ENCODE data around the gene TWSG1.

Gene TWSG1

DNA sequence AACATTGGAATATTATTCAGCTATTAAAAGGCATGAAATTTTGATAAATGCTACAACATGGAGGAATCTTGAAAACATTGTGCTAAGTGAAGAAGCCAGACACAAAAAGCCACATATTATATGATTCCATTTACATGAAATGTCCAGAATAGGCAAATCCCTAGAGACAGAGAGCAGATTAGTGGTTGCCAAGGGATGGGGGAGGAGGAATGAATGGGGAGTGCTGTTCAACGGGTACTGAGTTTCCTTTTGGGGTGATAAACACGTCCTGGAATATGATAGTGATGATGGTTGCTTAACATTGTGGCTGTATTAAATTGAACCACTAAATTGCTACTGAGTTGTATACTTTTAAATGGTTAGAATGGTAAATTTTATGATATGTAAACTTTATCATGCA lies 8.9 kb upstream of the TWSG1 start:
- no peaks in the 10 kb centered on the region for H3K36me3 Mint-ChIP-seq
- ATAC-seq = no peak
- no peak overlapping the region for H3K27ac Mint-ChIP-seq
- no peaks in the 10 kb centered on the region for H3K4me1 Mint-ChIP-seq
- no peak overlapping the region for H3K4me3 Mint-ChIP-seq
- H3K9me3 Mint-ChIP-seq = peaks cover 3% of the 10 kb centered on the region
- peaks cover 26% of the 10 kb centered on the region for H3K27me3 Mint-ChIP-seq

DNA sequence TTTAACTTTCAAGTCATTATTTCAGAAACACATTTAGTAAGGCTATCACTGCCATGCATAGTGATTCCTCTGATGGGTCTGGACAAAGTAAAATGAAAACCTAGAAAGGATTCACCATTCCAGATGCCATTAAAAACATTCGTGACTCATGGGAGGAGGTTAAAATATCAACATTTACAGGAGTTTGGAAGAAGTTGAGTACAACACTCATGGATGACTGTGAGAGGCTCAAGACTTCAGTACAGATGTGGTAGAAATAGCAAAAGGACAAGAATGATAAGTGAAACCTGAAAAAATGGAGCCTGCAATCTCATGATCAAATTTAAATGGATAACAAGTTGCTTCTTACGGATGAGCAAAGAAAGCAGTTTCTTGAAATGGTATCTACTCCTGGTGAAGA lies 5.8 kb upstream of the TWSG1 start:
- H3K27me3 Mint-ChIP-seq = no peaks in the 10 kb centered on the region
- no peak for ATAC-seq
- H3K4me1 Mint-ChIP-seq = peaks cover 3% of the 10 kb centered on the region
- H3K9me3 Mint-ChIP-seq = peaks cover 3% of the 10 kb centered on the region
- no peak overlapping the region for H3K27ac Mint-ChIP-seq
- H3K36me3 Mint-ChIP-seq = no peaks in the 10 kb centered on the region
- H3K4me3 Mint-ChIP-seq = no peak overlapping the region

GRCh38 chr18:9329471-9329870 lies 5.1 kb upstream of the TWSG1 start:
- H3K9me3 Mint-ChIP-seq = peaks cover 3% of the 10 kb centered on the region
- no peak overlapping the region for H3K27ac Mint-ChIP-seq
- no peak for ATAC-seq
- no peak overlapping the region for H3K4me3 Mint-ChIP-seq
- no peaks in the 10 kb centered on the region for H3K36me3 Mint-ChIP-seq
- no peaks in the 10 kb centered on the region for H3K27me3 Mint-ChIP-seq
- peaks cover 8% of the 10 kb centered on the region for H3K4me1 Mint-ChIP-seq

- no peaks in the 10 kb centered on the region for H3K36me3 Mint-ChIP-seq
- H3K27ac Mint-ChIP-seq = no peak overlapping the region
- H3K27me3 Mint-ChIP-seq = no peaks in the 10 kb centered on the region
- peaks cover 13% of the 10 kb centered on the region for H3K4me1 Mint-ChIP-seq
- H3K9me3 Mint-ChIP-seq = peaks cover 3% of the 10 kb centered on the region
- no peak overlapping the region for H3K4me3 Mint-ChIP-seq
- no peak for ATAC-seq
Measured at GRCh38 chr18:9330419-9330818, 4.2 kb upstream of the TWSG1 start.

- Mint-ChIP-seq H3K4me3 (peak overlapping the region; percentile 92), H3K27me3 (no peaks in the 10 kb centered on the region), H3K4me1 (peaks cover 22% of the 10 kb centered on the region), H3K27ac (peak overlapping the region; percentile 56), H3K36me3 (peaks cover 5% of the 10 kb centered on the region), H3K9me3 (peaks cover 2% of the 10 kb centered on the region)
- ATAC-seq = peak; percentile 49
Measured at GRCh38 chr18:9333441-9334328, 888 bp upstream of the TWSG1 start.

GRCh38 chr18:9334973-9335696 lies 562 bp downstream of the TWSG1 start:
- peak overlapping the region; percentile 92 for H3K4me3 Mint-ChIP-seq
- no peak overlapping the region for H3K27ac Mint-ChIP-seq
- peaks cover 22% of the 10 kb centered on the region for H3K4me1 Mint-ChIP-seq
- H3K36me3 Mint-ChIP-seq = peaks cover 5% of the 10 kb centered on the region
- ATAC-seq = peak; percentile 76
- H3K27me3 Mint-ChIP-seq = no peaks in the 10 kb centered on the region
- no peaks in the 10 kb centered on the region for H3K9me3 Mint-ChIP-seq

DNA sequence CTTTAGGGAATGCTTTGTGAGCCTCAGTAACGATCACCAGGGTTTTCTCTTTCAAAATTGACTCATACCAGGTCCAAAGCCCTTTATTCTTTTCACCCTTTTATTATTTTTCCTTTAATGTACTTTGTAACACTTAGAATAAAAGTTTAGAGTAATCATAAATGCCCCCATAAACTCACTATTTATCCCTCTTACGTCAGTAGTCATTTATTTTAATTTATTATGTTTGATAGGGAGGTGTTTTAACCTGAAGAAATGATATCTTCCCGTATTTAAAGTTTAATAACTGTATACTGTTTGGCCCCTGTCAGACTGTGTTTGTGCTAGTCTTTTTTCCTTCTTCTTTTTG lies 1.1 kb downstream of the TWSG1 start:
- Mint-ChIP-seq H3K27ac (no peak overlapping the region), H3K4me3 (peak overlapping the region; percentile 92), H3K36me3 (peaks cover 9% of the 10 kb centered on the region)

DNA sequence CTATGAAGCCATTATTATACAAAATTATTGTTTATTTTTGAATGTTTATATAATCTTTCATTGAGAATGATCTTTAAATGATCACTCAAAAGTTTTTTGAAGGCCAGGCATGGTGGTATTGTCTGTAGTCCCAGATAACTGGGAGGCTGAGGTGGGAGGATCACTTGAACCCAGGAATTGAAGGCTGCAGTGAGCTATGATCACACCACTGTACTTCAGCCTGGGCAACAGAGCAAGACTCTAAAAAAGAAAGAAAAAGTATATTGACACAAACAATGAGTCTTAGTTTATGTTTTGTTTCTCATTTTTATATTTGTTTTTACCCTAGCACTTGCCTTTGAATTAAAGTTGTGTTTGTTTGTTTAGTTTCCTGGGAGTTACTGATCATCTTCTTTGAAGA lies 2.3 kb downstream of the TWSG1 start:
- no peaks in the 10 kb centered on the region for H3K9me3 Mint-ChIP-seq

More for the DNA sequence above, 1.1 kb downstream of the TWSG1 start:
- Mint-ChIP-seq H3K4me1 (peaks cover 27% of the 10 kb centered on the region), H3K27me3 (no peaks in the 10 kb centered on the region), H3K9me3 (no peaks in the 10 kb centered on the region)
- no peak for ATAC-seq

DNA sequence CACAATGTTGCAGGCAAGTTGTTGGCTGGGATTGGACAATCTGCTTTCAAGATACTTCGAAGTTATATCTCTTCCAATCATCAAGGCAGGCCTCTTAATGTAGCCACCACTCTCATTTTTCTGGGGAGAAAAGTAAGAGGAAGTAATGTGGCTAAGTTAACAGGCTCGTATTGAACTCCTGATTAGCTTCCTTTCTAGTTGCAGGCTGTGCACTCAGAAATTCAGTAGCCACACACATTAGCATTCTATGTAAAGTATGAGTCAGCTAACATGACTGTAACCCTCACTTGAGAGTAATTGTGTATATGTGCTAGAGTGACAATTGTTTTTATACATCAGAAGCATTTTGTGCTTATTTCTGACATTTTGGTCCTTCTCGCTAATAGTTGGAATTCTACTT lies 3.3 kb downstream of the TWSG1 start:
- Mint-ChIP-seq H3K4me1 (peaks cover 33% of the 10 kb centered on the region), H3K4me3 (no peak overlapping the region), H3K27ac (no peak overlapping the region), H3K9me3 (no peaks in the 10 kb centered on the region), H3K36me3 (peaks cover 14% of the 10 kb centered on the region), H3K27me3 (no peaks in the 10 kb centered on the region)
- no peak for ATAC-seq

More for the DNA sequence above, 2.3 kb downstream of the TWSG1 start:
- no peak for ATAC-seq
- Mint-ChIP-seq H3K36me3 (peaks cover 14% of the 10 kb centered on the region), H3K27ac (no peak overlapping the region), H3K27me3 (no peaks in the 10 kb centered on the region), H3K4me1 (peaks cover 33% of the 10 kb centered on the region), H3K4me3 (no peak overlapping the region)

DNA sequence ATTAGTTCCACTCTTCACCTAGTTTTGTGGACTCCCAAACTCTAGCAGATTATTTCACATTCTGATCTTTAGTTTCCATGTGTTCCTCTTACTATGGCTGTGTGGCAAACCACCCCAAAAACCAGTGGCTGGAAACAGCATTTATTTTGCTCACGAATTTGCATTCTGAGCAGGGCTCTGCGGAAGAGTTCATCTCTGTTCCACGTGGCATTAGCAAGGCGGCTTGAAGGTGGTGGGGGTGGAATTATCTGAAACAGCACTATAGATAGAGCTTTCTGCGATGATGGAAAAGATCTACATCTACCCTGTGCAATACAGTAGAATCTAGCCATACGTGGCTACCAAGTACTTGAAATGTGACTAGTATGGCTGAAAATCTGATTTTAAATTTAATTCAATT lies 5.9 kb downstream of the TWSG1 start:
- Mint-ChIP-seq H3K27ac (no peak overlapping the region), H3K9me3 (peaks cover 3% of the 10 kb centered on the region), H3K36me3 (peaks cover 26% of the 10 kb centered on the region), H3K4me3 (no peak overlapping the region), H3K4me1 (peaks cover 20% of the 10 kb centered on the region), H3K27me3 (no peaks in the 10 kb centered on the region)
- ATAC-seq = no peak

DNA sequence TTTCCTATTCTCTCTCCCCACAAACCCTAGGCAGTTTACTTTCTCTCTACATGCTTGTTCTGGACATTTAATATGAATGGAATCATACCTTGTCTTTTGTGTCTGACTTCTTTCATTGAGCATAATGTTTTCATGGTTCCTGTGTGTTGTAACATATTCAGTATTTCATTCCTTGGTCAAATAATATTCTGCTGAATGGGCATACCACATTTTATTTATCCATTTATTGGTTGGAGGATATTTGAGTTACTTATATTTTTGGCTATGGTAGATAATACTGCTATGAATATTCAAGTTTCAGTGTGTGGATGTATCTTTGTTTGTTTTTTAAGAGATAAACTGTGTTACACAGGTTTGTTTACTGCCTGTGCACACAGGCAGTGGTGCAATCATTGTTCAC lies 9.0 kb downstream of the TWSG1 start:
- H3K27ac Mint-ChIP-seq = no peak overlapping the region
- H3K36me3 Mint-ChIP-seq = peaks cover 22% of the 10 kb centered on the region
- no peak for ATAC-seq
- H3K9me3 Mint-ChIP-seq = peaks cover 3% of the 10 kb centered on the region
- peaks cover 20% of the 10 kb centered on the region for H3K4me1 Mint-ChIP-seq
- no peaks in the 10 kb centered on the region for H3K27me3 Mint-ChIP-seq
- no peak overlapping the region for H3K4me3 Mint-ChIP-seq

- Mint-ChIP-seq H3K36me3 (peaks cover 12% of the 10 kb centered on the region), H3K9me3 (peaks cover 3% of the 10 kb centered on the region), H3K27me3 (no peaks in the 10 kb centered on the region), H3K27ac (no peak overlapping the region), H3K4me3 (no peak overlapping the region), H3K4me1 (peaks cover 16% of the 10 kb centered on the region)
- no peak for ATAC-seq
Measured at GRCh38 chr18:9346775-9347174, 12.2 kb downstream of the TWSG1 start.

DNA sequence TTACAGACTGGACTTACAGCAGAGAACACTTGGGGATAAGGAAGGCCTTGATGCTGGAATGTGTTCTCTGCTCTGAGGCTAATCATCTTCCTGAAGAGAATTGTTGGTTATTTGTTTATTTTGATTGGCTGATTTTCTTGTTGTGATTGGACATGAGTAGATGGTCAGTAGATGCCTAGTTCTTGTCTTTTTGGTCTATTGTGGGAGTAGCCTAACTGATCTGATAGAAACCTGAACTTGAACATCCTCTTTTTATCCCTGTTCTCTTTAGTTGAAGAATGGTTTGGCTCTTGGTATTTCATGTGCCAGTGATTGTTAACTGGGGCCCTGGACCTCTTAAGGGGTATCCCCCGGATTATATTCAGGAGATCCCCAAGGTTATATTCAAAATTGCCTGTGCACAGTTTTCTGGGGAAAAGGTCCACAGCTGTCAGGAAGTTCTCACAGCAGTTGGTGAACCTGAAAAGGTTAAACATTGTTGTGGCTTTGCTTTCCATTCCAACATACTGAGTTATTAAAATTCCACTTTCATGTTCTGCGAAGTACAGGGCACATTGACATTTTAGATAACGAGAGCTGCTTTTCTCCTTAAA lies 13.6 kb downstream of the TWSG1 start:
- peak; percentile 56 for ATAC-seq
- Mint-ChIP-seq H3K4me1 (peaks cover 16% of the 10 kb centered on the region), H3K27me3 (no peaks in the 10 kb centered on the region), H3K36me3 (peaks cover 12% of the 10 kb centered on the region), H3K9me3 (peaks cover 3% of the 10 kb centered on the region), H3K4me3 (no peak overlapping the region), H3K27ac (peak overlapping the region; percentile 52)

DNA sequence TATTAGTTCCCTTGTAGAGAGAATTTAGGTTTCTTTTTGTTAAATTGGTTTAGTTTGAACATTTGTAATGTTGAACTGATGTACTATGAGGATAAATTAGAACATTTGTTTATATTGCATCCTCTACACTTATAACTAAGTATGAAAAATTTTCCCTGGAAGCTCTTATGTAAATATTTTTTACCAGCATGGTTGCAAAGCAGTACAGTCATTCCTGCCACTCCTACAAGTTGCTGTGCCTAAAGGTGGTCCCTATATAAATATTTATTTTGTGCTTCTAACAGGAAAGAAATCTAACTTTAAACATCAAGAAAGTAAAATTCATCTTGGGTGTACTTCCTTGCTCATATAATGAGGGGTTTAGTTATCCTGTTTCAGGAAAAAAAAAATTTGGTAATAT lies 14.2 kb downstream of the TWSG1 start:
- H3K4me1 Mint-ChIP-seq = peaks cover 18% of the 10 kb centered on the region
- H3K27me3 Mint-ChIP-seq = no peaks in the 10 kb centered on the region
- no peak overlapping the region for H3K4me3 Mint-ChIP-seq
- peaks cover 7% of the 10 kb centered on the region for H3K36me3 Mint-ChIP-seq
- peak overlapping the region; percentile 52 for H3K27ac Mint-ChIP-seq
- no peaks in the 10 kb centered on the region for H3K9me3 Mint-ChIP-seq
- ATAC-seq = no peak

- ATAC-seq = peak; percentile 43
- no peaks in the 10 kb centered on the region for H3K27me3 Mint-ChIP-seq
Measured at GRCh38 chr18:9353596-9353995, 19.0 kb downstream of the TWSG1 start.

More at GRCh38 chr18:9353596-9353995, 19.0 kb downstream of the TWSG1 start:
- H3K36me3 Mint-ChIP-seq = no peaks in the 10 kb centered on the region
- no peak overlapping the region for H3K4me3 Mint-ChIP-seq
- peaks cover 15% of the 10 kb centered on the region for H3K4me1 Mint-ChIP-seq
- H3K9me3 Mint-ChIP-seq = no peaks in the 10 kb centered on the region
- H3K27ac Mint-ChIP-seq = no peak overlapping the region
